A549 (cell line): Measurements from ENCODE around the gene KCNN3.

Experiments
- POLR2A ChIP-seq: IDR thresholded peaks from 2 replicates; pipeline ENCODE4 v1.6.1; 2012; ENCODE audit warnings: mild to moderate bottlenecking, low read length
- TF ChIP-seq, protein P1 (sequence below): fragments of 200-600 bp; sonication (generic); IDR thresholded peaks from 2 replicates; pipeline ENCODE4 v1.6.1; 2016; ENCODE audit warnings: antibody characterized with exemption, mild to moderate bottlenecking, moderate library complexity
- TF ChIP-seq, protein P2 (sequence below): fragments of 250-450 bp; sonication (Bioruptor Pico); IDR thresholded peaks from 2 replicates; pipeline ENCODE4 v1.5.0; 2021; ENCODE audit warnings: mild to moderate bottlenecking, moderate library complexity, borderline replicate concordance

GRCh38 chr1:154725865-154726264 lies 144.2 kb downstream of the KCNN3 start:
- TF ChIP-seq POLR2A: no peak
- TF ChIP-seq, protein P1, sequence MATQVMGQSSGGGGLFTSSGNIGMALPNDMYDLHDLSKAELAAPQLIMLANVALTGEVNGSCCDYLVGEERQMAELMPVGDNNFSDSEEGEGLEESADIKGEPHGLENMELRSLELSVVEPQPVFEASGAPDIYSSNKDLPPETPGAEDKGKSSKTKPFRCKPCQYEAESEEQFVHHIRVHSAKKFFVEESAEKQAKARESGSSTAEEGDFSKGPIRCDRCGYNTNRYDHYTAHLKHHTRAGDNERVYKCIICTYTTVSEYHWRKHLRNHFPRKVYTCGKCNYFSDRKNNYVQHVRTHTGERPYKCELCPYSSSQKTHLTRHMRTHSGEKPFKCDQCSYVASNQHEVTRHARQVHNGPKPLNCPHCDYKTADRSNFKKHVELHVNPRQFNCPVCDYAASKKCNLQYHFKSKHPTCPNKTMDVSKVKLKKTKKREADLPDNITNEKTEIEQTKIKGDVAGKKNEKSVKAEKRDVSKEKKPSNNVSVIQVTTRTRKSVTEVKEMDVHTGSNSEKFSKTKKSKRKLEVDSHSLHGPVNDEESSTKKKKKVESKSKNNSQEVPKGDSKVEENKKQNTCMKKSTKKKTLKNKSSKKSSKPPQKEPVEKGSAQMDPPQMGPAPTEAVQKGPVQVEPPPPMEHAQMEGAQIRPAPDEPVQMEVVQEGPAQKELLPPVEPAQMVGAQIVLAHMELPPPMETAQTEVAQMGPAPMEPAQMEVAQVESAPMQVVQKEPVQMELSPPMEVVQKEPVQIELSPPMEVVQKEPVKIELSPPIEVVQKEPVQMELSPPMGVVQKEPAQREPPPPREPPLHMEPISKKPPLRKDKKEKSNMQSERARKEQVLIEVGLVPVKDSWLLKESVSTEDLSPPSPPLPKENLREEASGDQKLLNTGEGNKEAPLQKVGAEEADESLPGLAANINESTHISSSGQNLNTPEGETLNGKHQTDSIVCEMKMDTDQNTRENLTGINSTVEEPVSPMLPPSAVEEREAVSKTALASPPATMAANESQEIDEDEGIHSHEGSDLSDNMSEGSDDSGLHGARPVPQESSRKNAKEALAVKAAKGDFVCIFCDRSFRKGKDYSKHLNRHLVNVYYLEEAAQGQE: no peak
- TF ChIP-seq, protein P2, sequence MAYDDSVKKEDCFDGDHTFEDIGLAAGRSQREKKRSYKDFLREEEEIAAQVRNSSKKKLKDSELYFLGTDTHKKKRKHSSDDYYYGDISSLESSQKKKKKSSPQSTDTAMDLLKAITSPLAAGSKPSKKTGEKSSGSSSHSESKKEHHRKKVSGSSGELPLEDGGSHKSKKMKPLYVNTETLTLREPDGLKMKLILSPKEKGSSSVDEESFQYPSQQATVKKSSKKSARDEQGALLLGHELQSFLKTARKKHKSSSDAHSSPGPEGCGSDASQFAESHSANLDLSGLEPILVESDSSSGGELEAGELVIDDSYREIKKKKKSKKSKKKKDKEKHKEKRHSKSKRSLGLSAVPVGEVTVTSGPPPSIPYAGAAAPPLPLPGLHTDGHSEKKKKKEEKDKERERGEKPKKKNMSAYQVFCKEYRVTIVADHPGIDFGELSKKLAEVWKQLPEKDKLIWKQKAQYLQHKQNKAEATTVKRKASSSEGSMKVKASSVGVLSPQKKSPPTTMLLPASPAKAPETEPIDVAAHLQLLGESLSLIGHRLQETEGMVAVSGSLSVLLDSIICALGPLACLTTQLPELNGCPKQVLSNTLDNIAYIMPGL (CRISPR knock-in tag): no peak
